HG02870 (cell line): ENCODE data around the gene RASAL2.
"Not testable (repeated sequence)": the region's sequence is repeated elsewhere in the genome, so short reads cannot be mapped to it uniquely, and the experiment has no call there.

Source experiments
- ATAC-seq: cut with Tn5 transposase; IDR thresholded peaks from one replicate; pipeline ENCODE4 v1.9.1; 2021; ENCODE audit warnings: mild to moderate bottlenecking, moderate library complexity; ENCODE audit not compliant: unreplicated experiment

The RASAL2 gene

DNA sequence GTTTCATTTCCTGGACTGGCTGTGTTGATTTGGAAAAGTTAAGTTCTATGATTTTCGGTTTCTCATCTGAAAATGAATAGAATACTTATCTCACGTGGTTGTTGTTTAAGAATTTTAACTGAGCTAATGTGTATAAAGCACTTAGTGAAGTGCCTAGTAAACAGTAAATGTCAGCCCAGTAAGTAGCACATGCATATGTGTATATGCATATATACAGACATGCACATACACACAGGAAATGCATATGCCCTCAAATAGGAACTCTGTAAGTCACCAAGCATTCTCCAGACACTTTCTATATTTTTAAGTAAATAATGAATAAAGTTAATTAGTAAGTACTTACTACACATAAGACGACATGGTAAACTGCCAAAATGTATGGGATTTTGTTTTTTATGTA is 274.3 kb downstream of the RASAL2 start:
- no peak for ATAC-seq

GRCh38 chr1:178371235-178371634 is 277.3 kb downstream of the RASAL2 start:
- ATAC-seq: no peak

DNA sequence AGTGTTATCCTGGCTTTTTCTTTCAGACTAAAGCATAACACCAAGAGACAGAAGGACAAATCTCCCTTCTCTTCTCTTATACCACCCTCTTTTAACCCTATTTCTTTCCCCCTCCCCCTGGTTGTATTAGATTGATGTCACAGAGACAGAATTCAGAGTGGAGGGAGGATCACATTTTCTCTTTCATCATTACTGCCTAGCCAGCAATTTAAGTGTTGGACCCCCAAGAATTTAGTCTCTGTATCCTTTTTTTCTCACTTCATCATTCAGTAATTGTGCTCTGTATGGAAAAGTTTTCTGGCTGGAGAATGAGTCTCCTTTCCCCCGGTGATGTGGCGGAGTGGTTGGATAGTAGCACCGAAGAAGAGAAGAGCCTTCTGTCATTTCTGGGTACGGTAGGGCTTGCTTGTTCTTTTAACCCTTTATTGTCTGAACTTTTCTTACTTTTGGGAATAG is 278.1 kb downstream of the RASAL2 start:
- no peak for ATAC-seq

GRCh38 chr1:178374016-178374415 is 280.1 kb downstream of the RASAL2 start:
- ATAC-seq: no peak

DNA sequence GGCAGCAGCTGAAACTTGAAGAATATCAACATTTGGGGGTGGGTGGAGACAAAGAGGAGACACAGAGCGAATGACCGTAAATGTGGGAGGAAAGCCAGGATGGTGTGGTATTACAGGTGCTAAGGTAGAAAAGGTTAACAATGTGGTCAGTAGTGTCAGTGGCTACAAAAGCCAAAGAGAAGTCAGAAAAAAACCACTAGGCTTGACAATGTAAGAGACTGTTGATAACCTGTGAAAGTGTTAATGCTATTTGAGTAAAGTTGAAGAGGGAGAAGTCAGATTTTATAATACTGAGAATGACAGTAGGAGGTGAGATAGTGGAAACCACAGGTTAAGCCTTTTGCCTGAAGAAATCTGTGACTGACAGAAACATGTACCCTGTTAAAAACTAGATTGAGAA is 282.1 kb downstream of the RASAL2 start:
- ATAC-seq: no peak

DNA sequence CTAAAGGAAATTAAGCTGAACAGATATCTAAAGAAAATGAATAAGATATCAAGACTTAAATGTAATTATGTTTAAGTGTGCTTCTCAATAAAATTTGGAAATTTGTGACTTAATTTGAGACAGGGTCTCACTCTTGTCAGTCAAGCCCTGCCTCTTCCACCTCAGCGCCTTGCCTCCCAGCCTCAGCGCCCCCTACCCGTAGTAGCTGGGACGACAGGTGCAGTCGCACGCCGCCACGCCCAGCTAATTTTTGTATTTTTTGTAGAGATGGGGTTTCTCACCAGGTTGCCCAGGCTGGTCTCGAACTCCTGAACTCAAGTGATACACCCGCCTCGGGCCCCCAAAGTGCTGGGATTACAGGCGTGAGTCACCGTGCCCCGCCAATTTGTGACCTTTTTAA is 285.9 kb downstream of the RASAL2 start:
- no peak for ATAC-seq

DNA sequence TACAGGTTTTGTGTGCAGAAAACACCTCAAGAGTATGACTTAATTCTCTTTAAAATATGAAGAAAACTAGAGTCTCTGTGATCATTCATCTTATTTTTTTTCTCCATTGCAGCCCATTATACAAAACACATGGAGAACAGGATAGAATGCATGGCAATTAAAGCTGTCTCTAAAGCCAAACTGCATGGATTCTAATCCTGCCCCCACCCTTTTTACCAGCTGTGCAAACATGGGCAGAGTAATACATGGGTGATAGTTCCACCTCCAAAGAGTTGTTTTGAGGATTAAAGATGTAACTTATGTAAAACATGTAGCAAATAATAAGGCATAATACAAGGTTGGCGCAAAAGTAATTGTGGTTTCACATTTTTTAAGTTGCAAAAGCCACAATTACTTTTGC is 288.5 kb downstream of the RASAL2 start:
- ATAC-seq: no peak

GRCh38 chr1:178385662-178386061 is 291.8 kb downstream of the RASAL2 start:
- ATAC-seq: no peak

DNA sequence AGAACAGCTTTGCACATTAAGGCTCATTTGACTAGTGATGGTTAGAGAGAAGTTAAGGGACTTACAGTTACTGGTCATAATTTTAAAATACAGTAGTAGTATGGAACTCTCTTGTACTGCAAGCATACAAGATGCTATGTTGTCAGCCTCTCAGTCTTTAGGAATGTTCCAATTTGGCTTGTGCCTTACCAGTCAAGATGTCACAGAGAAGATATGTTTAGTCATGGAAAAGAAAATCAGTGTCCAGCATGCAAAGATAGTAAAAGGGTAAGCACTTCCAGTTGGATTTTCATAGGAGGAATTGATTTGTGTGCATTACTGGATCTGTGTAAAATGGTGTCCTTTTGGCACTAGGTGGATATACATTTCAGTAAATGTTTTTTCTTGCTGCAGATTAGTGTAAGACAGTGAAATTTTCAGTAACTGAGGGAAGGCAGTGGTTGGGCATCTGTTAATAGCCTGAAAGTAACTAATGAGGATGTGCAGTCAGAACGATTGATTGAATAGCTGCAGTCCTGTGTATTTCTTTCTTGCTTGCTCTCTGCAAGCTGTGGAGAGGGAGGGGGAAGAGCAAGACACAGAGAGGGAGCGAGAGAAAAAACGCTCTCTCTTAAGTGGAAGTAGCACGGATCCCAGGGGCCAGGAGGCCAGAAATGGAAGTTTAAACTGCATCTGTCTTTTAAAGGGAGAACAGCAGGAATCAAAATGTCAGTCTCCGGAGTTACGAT is 294.7 kb downstream of the RASAL2 start:
- ATAC-seq: no peak

DNA sequence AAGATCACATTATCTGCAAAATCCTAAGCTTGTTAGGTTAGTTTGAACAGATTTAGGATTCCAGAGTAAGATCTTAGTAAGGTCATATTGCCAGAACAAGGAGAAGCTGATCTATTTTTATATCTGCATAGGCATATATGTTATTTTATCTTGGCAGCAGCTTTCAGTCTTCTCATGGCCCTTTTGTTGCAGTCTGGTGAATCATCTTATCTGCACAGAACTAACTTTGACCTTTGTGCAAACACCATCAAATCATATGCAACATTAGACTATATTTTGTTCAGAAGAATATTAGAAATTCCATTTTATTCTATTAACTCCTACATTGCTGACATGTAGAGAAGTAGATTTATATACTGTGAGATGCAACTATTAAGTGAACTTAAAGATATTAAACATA is 295.5 kb downstream of the RASAL2 start:
- ATAC-seq: no peak

- ATAC-seq: not testable (repeated sequence)
Observed at GRCh38 chr1:178390280-178390679, 296.4 kb downstream of the RASAL2 start.

DNA sequence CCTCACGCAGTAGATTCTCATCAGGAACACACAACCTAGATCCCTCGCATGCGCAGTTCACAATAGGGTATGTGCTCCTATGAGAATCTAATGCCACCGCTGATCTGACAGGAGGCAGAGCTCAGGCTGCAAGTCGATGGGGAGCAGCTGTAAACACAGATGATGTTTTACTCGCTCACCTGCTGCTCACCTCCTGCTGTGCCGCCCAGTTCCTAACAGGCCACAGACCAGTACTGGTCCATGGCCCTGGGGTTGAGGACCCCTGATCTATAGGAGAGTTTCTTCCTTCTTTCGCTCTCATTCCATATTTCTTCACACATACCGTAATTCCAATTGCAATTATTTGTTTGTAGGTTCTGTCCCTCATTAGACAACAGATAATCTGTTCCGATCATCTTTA is 299.5 kb downstream of the RASAL2 start:
- ATAC-seq: no peak

- no peak for ATAC-seq
Observed at GRCh38 chr1:178396789-178397188, 302.9 kb downstream of the RASAL2 start.

GRCh38 chr1:178397678-178398077 is 303.8 kb downstream of the RASAL2 start:
- no peak for ATAC-seq

DNA sequence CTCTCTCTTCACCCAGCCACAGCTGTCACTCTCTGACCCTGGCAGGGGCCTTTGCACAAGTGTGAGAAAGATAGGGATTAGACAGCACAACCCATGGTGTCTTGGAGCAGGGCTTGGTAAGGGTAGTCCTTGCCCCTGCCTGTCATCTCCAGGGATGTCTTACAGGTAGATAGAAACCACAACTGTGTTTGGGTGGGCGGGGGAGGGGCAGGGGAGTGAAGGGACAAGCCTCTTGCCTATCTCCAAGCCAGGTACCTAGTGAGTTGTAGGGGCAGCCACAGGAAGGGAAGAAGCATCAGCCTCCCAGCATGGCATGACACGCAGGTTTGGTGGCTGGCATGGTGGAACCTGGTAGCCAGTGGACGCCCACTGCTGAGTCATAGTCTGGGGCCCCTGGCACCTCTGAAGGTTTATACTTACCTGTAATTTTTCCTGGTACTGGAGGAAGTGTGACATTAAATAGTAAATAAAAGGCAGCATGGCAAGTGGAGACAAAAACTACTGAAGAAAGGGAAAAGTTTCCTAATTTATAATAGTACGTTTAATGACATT is 305.3 kb downstream of the RASAL2 start:
- no peak for ATAC-seq

- ATAC-seq: no peak
Observed at GRCh38 chr1:178405137-178405536, 311.2 kb downstream of the RASAL2 start.

- no peak for ATAC-seq
Observed at GRCh38 chr1:178407215-178407614, 313.3 kb downstream of the RASAL2 start.

DNA sequence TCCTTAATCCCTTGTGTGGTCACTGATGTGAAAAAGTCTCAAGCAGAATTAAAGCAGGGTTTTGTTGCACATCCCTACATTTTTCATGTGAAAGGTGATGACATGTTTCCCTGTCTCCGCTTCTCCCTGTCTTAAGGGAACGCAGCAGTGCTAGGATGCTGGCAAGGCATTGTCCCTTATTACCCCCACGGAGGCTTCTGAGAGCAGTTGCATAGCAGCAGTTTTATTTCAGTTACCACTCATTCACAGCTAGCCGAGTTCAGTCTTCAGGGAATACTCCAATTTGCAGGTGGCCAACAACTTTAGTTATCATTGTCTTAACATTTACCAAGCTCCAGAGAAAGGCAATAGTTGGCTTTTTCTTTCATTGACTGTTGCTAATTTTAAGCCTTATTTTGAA is 313.8 kb downstream of the RASAL2 start:
- no peak for ATAC-seq

GRCh38 chr1:178408871-178409270 is 315.0 kb downstream of the RASAL2 start:
- no peak for ATAC-seq

- ATAC-seq: no peak
Observed at GRCh38 chr1:178409541-178409940, 315.6 kb downstream of the RASAL2 start.

- peak; percentile 79 for ATAC-seq
Observed at GRCh38 chr1:178411756-178412399, 318.0 kb downstream of the RASAL2 start.

- ATAC-seq: peak; percentile 90
Observed at GRCh38 chr1:178412400-178412770, 318.5 kb downstream of the RASAL2 start.
